Endothelial cell of umbilical vein (primary cell): ENCODE measurements around the gene B4GALNT3. TPM values are rescaled to one million over a fixed set of nuclear protein-coding genes. Genes with fewer than 3 reads are reported as not detected.

Source experiments
- BruUV-seq: library from RNA; stranded (reverse); fragments of 400-500 nt; replicated peaks from 2 replicates; lab custom pipeline; 2021; lab: Mats Ljungman, UMichigan
- CTCF ChIA-PET: fragments of 300-600, 350-600 bp; sonication (Branson Sonifier 250); formaldehyde crosslinking; loops from one replicate; lab custom pipeline; 2021; ENCODE audit warnings: antibody characterized with exemption, inconsistent platforms; lab: Charles Lee
- POLR2A ChIA-PET: fragments of 300-600, 350-600 bp; sonication (Branson Sonifier 250); formaldehyde crosslinking; loops from one replicate; lab custom pipeline; 2021; ENCODE audit warnings: antibody characterized with exemption, inconsistent platforms; lab: Charles Lee
- DNase-seq: peaks from one replicate; pipeline ENCODE4 v3.0.0-alpha.2; 2011; ENCODE audit warnings: low read depth, low spot score
- FAIRE-seq: peaks from 2 replicates; lab custom pipeline; 2011; peaks lifted over from hg19 to GRCh38; lab: Jason Lieb, UNC
- H2AFZ ChIP-seq: 2 replicates; pipeline ENCODE4 v1.6.0; 2012; ENCODE audit warnings: low read depth, low read length, control low read depth, inconsistent platforms
- H3K27ac ChIP-seq: 2 replicates; pipeline ENCODE4 v1.5.1; 2011; ENCODE audit warnings: low read depth, mild to moderate bottlenecking, control low read depth, low read length, moderate library complexity; ENCODE audit not compliant: insufficient read depth
- H3K27me3 ChIP-seq, 2 experiments: 2 replicates each; pipeline versions ENCODE4 v1.6.0 to v1.6.1; 2011; ENCODE audit warnings: low read length in 2 of 2, mixed read lengths in 1 of 2; ENCODE audit not compliant: control insufficient read depth in 2 of 2, insufficient read depth in 2 of 2
- H3K36me3 ChIP-seq, 2 experiments: 2 replicates in 1 of 2; 3 replicates in 1 of 2; pipeline ENCODE4 v1.5.1; 2011; ENCODE audit warnings: low read length in 2 of 2, mild to moderate bottlenecking in 1 of 2, moderate library complexity in 1 of 2; ENCODE audit not compliant: control insufficient read depth in 2 of 2, insufficient read depth in 2 of 2; ENCODE audit errors: extremely low read depth in 1 of 2
- H3K4me1 ChIP-seq: 3 replicates; pipeline ENCODE4 v1.5.1; 2011; ENCODE audit warnings: mild to moderate bottlenecking, low read length; ENCODE audit not compliant: control insufficient read depth, insufficient read depth; ENCODE audit errors: extremely low read depth
- H3K4me2 ChIP-seq: 2 replicates; pipeline ENCODE4 v1.6.1; 2011; ENCODE audit warnings: low read length, control low read depth, mixed read lengths; ENCODE audit not compliant: insufficient read depth
- H3K4me3 ChIP-seq, 3 experiments: fragments of 200-600 bp in 1 of 3; sonication (generic), shearing (Covaris generic) in 1 of 3; replicated peaks in 1 of 3; 2 replicates each; pipeline ENCODE4 v1.5.1; 2011 to 2016; ENCODE audit warnings: control low read depth in 3 of 3, low read length in 3 of 3, mild to moderate bottlenecking in 2 of 3, inconsistent platforms in 1 of 3, low read depth in 1 of 3, moderate library complexity in 1 of 3; ENCODE audit not compliant: insufficient read depth in 1 of 3
- H3K79me2 ChIP-seq: 2 replicates; pipeline ENCODE4 v1.6.0; 2012; ENCODE audit warnings: low read length, inconsistent platforms; ENCODE audit not compliant: control insufficient read depth, insufficient read depth
- H3K9ac ChIP-seq: replicated peaks from 2 replicates; pipeline ENCODE3; 2011; ENCODE audit warnings: low read length, control low read depth; ENCODE audit not compliant: insufficient read depth; ENCODE audit errors: extremely low read depth
- H3K9me1 ChIP-seq: replicated peaks from 3 replicates; pipeline ENCODE4 v1.6.0; 2011; ENCODE audit warnings: mild to moderate bottlenecking, low read length; ENCODE audit not compliant: control insufficient read depth, insufficient read depth; ENCODE audit errors: extremely low read depth
- H3K9me3 ChIP-seq: replicated peaks from 2 replicates; pipeline ENCODE4 v1.5.1; 2012; ENCODE audit warnings: low read length, inconsistent platforms; ENCODE audit not compliant: control insufficient read depth, insufficient read depth
- H4K20me1 ChIP-seq: replicated peaks from 2 replicates; pipeline ENCODE3; 2011; ENCODE audit warnings: mild to moderate bottlenecking, low read length; ENCODE audit not compliant: control insufficient read depth, insufficient read depth; ENCODE audit errors: extremely low read depth
- CTCF ChIP-seq, 2 donors: IDR thresholded peaks; 1 replicate in 1 of 2; 2 replicates in 1 of 2; pipeline ENCODE4 v1.5.1; 2011; ENCODE audit warnings: low read length in 2 of 2, mild to moderate bottlenecking in 2 of 2, moderate library complexity in 2 of 2, control low read depth in 1 of 2, inconsistent platforms in 1 of 2, low read depth in 1 of 2; ENCODE audit not compliant: insufficient read depth in 1 of 2; ENCODE audit errors: extremely low read depth in 1 of 2
- EZH2 ChIP-seq: IDR thresholded peaks from 2 replicates; pipeline ENCODE4 v1.6.1; 2012; ENCODE audit warnings: borderline replicate concordance, low read depth, mild to moderate bottlenecking, moderate library complexity, low read length, inconsistent platforms; ENCODE audit not compliant: severe bottlenecking
- FOS ChIP-seq: IDR thresholded peaks from 2 replicates; pipeline ENCODE4 v1.6.1; 2011; ENCODE audit warnings: mild to moderate bottlenecking, low read length, moderate library complexity, borderline replicate concordance; ENCODE audit not compliant: insufficient read depth
- GATA2 ChIP-seq: IDR thresholded peaks from 2 replicates; pipeline ENCODE4 v1.7.0; 2011; ENCODE audit warnings: low read depth, mild to moderate bottlenecking, moderate library complexity, mixed read lengths, low read length; ENCODE audit not compliant: insufficient read length, insufficient read depth
- JUN ChIP-seq: IDR thresholded peaks from 2 replicates; pipeline ENCODE4 v1.6.1; 2011; ENCODE audit warnings: borderline replicate concordance, low read depth; ENCODE audit not compliant: insufficient read length, insufficient read depth
- MYC ChIP-seq: IDR thresholded peaks from one replicate; pipeline ENCODE4 v1.6.1; 2011; ENCODE audit warnings: mild to moderate bottlenecking, low read depth, low read length
- POLR2A ChIP-seq: IDR thresholded peaks from 2 replicates; pipeline ENCODE4 v1.6.1; 2012; ENCODE audit warnings: low read depth, mild to moderate bottlenecking, control low read depth, low read length
- POLR2AphosphoS5 ChIP-seq: IDR thresholded peaks from 2 replicates; pipeline ENCODE4 v1.6.1; 2012; ENCODE audit warnings: low read depth, mild to moderate bottlenecking, control low read depth, low read length, moderate library complexity; ENCODE audit not compliant: insufficient read depth
- dilution Hi-C: fragments of 300-500 bp; cut with MboI; formaldehyde crosslinking; loops from one replicate; pipeline ENCODE4 v1.15.0; 2019; ENCODE audit warnings: low sequenced_read_pairs; ENCODE audit not compliant: extremely low pct_ligation_motif_present
- intact Hi-C: fragments of 100-400 bp; cut with micrococcal nuclease; formaldehyde crosslinking; loops from one replicate; pipeline ENCODE4 v1.10.0; 2022
- polyA plus RNA-seq, 4 experiments: library from polyadenylated mRNA; depleted of rRNA in 3 of 4; stranded (reverse) in 3 of 4; unstranded in 1 of 4; fragments of >200 nt; gene quantifications; 2 replicates each; pipeline versions ENCODE4 v1.2.1 to v1.2.3, GENCODE V29; 2011 to 2012; ENCODE audit warnings: missing spikeins in 1 of 4
- total RNA-seq: library from RNA; stranded (reverse); gene quantifications from 2 replicates; pipeline ENCODE4 v1.2.3, GENCODE V29; 2021
- TF ChIP-seq, protein P1 (sequence below): IDR thresholded peaks from 2 replicates; pipeline ENCODE4 v1.6.1; 2011; ENCODE audit not compliant: insufficient read depth, insufficient read length

B4GALNT3 gene
- total and polyA plus RNA-seq, 2 donors (not counting 3 experiments of a cell fraction or from before 2014, with no cell fraction given), result 0.07 TPM; not detected in 1

GRCh38 chr12:570435-570920 is 110.7 kb downstream of the B4GALNT3 start:
- Histone ChIP-seq H3K27ac (peak overlapping the region; percentile 77), H3K4me3 (peak overlapping the region; percentile 36 to 81 (median 67)), H3K4me2 (peak overlapping the region; percentile 88), H3K9ac (peak overlapping the region; percentile 65), H3K79me2 (no peaks in the 10 kb centered on the region), H3K9me1 (no peaks in the 10 kb centered on the region), H2AFZ (peak overlapping the region; percentile 92), H3K27me3 (peaks cover 2 to 3% of the 10 kb centered on the region in 2 experiments), H4K20me1 (no peaks in the 10 kb centered on the region), H3K9me3 (no peaks in the 10 kb centered on the region), H3K36me3 (no peaks in the 10 kb centered on the region), H3K4me1 (peaks cover 23% of the 10 kb centered on the region)
- intact Hi-C loops (loop anchor here (1.0 to 5.0 kb wide), 7 partner anchors 72 to 1012 kb away; partner anchors contain the start of gene RAD52), dilution Hi-C loops (no loop called here)
- TSS peak; percentile 36 for BruUV-seq
- CTCF ChIA-PET, result interaction anchor here (0.7 to 7.8 kb wide), 26 partner anchors 8 to 1031 kb away, joined by 3 to 150 read pairs (median 4); partner anchors contain the start of genes RAD52 and WNK1
- FAIRE-seq (peak; percentile 88), DNase-seq (peak; percentile 72)
- POLR2A ChIA-PET, result interaction anchor here (0.6 to 1.6 kb wide), 4 partner anchors 181 to 379 kb away, joined by 4 to 5 read pairs (median 4); partner anchors contain the start of gene RAD52
- TF ChIP-seq POLR2AphosphoS5 (no peak), FOS (peak; percentile 83), POLR2A (peak; percentile 58)

GRCh38 chr12:570921-571794 is 111.4 kb downstream of the B4GALNT3 start:
- peak; percentile 89 for FAIRE-seq
- Histone ChIP-seq H3K9me3 (no peaks in the 10 kb centered on the region), H3K79me2 (no peaks in the 10 kb centered on the region), H3K36me3 (no peaks in the 10 kb centered on the region), H3K27me3 (peaks cover 0 to under 1% of the 10 kb centered on the region in 2 experiments), H3K27ac (peak overlapping the region; percentile 77), H3K9me1 (no peaks in the 10 kb centered on the region), H3K4me3 (peak overlapping the region; percentile 19 to 67 (median 36)), H3K4me1 (peaks cover 26% of the 10 kb centered on the region), H3K4me2 (peak overlapping the region; percentile 88), H2AFZ (peak overlapping the region; percentile 92), H4K20me1 (no peaks in the 10 kb centered on the region), H3K9ac (peak overlapping the region; percentile 65)
- dilution Hi-C loops (no loop called here), intact Hi-C loops (loop anchor here (1.0 to 5.0 kb wide), 7 partner anchors 72 to 1012 kb away; partner anchors contain the start of gene RAD52)
- peak; percentile 70 for DNase-seq
- TF ChIP-seq, protein P1, sequence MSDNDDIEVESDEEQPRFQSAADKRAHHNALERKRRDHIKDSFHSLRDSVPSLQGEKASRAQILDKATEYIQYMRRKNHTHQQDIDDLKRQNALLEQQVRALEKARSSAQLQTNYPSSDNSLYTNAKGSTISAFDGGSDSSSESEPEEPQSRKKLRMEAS, result no peak
- TF ChIP-seq CTCF (IDR thresholded peaks at IDR 0.05; ENCODE audit: extremely low read depth in 1 of 2, insufficient read depth in 1 of 2, low read depth in 1 of 2, low read length in 2 of 2) (no peak), FOS (no peak), GATA2 (no peak), EZH2 (no peak), POLR2A (no peak), MYC (no peak), JUN (no peak), POLR2AphosphoS5 (no peak)
- ChIA-PET POLR2A (interaction anchor here (0.8 to 1.6 kb wide), 4 partner anchors 27 to 378 kb away, joined by 3 to 5 read pairs (median 4); partner anchors contain the start of gene RAD52), CTCF (interaction anchor here (0.7 to 7.8 kb wide), 30 partner anchors 8 to 1030 kb away, joined by 3 to 150 read pairs (median 3); partner anchors contain the start of genes RAD52 and WNK1)
- BruUV-seq, result no TSS peak
